Daoy (cell line): Measurements from ENCODE around the gene MBD3L3. TPM values are rescaled to one million over a fixed set of nuclear protein-coding genes. Genes with fewer than 3 reads are reported as not detected.
"Not testable (repeated sequence)": the region's sequence is repeated elsewhere in the genome, so short reads cannot be mapped to it uniquely, and the experiment has no call there.

ENCODE experiments used
- DNase-seq: peaks from one replicate; pipeline ENCODE4 v3.0.0-alpha.2; 2015; ENCODE audit warnings: low read depth
- total RNA-seq: library from RNA; depleted of rRNA; stranded (reverse); fragments of >200 nt; shearing (Covaris generic); gene quantifications from 2 replicates; pipeline ENCODE4 v1.2.3, GENCODE V29; 2014

The MBD3L3 gene
- total RNA-seq, 1 experiment from 2014 or later, result not detected

DNA sequence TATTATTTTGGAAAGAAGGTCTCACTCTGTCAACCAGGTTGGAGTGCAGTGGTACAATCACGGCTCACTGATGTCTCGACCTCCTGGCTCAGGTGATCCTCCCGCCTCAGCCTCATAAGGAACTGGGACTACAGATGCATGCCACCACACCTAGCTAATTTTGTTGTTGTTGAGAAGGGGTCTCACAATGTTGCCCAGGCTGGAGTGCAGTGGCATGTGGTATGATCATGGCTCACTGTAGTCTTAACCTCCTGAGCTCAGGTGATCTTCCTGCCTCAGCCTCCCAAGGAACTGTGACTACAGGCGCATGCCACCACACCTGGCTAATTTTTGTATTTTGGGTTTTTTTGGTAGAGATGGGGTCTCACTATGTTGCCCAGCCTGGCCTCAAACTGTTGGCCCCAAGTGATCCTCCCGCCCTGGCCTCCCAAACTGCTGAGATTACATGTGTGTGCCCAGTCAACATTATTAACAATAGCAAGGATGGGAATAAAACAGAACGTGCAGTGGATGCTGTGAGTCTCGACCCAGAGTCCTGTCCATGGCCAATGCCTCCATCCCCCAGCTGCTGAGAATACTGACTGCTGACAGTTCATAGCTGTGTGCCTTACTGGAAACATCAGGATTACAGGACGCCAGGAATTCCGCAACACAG, 5.4 kb upstream of the MBD3L3 start:
- no peak for DNase-seq

GRCh38 chr19:7063339-7063738, 4.9 kb upstream of the MBD3L3 start:
- DNase-seq, result no peak

DNA sequence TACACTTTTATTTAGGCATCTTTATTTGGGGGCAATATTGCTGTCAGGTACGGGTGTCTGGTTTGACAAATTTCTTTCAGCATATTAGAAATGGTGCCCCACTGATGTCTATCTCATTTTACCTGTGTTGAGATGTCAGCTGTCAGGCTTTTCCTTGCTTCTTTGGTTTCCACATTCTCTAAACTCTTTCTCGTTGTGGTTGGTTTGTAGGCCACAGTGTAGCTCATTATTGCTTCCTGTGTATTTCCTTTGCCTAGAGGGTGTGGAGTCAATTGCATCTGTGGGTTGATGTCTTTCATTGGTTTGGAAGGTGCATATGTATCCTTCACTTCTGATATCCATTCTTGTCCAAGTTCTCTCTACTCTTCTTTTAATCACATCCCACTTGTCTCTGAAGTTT, 1.5 kb upstream of the MBD3L3 start:
- not testable (repeated sequence) for DNase-seq

DNA sequence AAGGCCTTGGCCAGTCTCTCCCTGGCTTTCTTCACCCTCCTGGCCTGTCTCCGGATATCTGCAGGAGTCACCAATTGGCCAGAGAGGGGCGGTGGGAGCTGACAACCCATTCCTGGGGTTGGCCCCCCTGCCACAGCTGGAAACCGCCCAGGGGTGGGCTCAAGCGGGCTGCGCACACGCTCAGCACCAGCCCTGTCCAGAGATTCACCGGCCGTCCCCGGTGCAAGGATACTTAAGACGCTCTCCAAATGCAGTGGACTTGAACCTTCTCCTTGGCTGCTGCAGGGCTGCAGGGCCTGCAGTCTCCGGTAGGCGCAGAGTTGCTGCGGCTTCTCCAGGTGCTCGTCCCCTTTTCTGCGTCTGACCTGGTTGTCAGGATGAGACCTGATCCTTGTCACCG, 2.1 kb downstream of the MBD3L3 start:
- not testable (repeated sequence) for DNase-seq

- not testable (repeated sequence) for DNase-seq
These were observed 2.8 kb downstream of the MBD3L3 start for GRCh38 chr19:7055679-7056078.

- not testable (repeated sequence) for DNase-seq
These were observed 3.7 kb downstream of the MBD3L3 start for GRCh38 chr19:7054635-7055368.

GRCh38 chr19:7052896-7053295, 5.6 kb downstream of the MBD3L3 start:
- DNase-seq, result not testable (repeated sequence)

- not testable (repeated sequence) for DNase-seq
These were observed 7.1 kb downstream of the MBD3L3 start for GRCh38 chr19:7051421-7051820.

- DNase-seq, result not testable (repeated sequence)
These were observed 9.5 kb downstream of the MBD3L3 start, which contains the start of gene MBD3L2 for GRCh38 chr19:7049021-7049420. TSS of gene MBD3L2 (plus strand) at chr19:7049321. CDS start at chr19:7049374, 53 bp downstream.

GRCh38 chr19:7041563-7041962, 16.9 kb downstream of the MBD3L3 start:
- DNase-seq, result not testable (repeated sequence)

DNA sequence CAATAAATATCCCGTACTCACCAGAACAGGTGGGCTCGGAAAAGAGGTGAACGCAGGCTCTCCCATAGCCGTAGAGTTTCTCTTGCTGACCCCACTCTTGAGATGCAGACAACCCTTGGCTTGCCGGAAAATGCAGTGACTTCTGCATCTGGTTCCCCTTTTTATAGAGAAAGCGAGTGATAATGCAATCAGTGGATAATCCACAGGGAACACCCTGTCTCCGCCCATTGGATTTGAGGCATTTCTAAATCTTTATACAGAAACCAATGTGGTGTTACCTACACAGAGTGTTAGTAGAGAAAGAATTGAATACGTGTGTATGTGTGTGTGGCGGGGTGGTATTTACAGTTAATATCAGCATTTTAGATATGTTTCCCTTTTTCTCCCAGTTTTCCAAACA, 18.4 kb downstream of the MBD3L3 start, which contains the start of gene MBD3L4:
Gene MBD3L4 (minus strand): TSS at position 101 of the 400 bp plus-strand sequence. CDS start 35 bp downstream, at position 66.
- DNase-seq, result not testable (repeated sequence)

DNA sequence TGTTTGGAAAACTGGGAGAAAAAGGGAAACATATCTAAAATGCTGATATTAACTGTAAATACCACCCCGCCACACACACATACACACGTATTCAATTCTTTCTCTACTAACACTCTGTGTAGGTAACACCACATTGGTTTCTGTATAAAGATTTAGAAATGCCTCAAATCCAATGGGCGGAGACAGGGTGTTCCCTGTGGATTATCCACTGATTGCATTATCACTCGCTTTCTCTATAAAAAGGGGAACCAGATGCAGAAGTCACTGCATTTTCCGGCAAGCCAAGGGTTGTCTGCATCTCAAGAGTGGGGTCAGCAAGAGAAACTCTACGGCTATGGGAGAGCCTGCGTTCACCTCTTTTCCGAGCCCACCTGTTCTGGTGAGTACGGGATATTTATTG, 28.2 kb downstream of the MBD3L3 start, which contains the start of gene MBD3L5:
Gene MBD3L5 (plus strand): TSS at position 301 of the 400 bp plus-strand sequence. CDS start 34 bp downstream, at position 335.
- not testable (repeated sequence) for DNase-seq

DNA sequence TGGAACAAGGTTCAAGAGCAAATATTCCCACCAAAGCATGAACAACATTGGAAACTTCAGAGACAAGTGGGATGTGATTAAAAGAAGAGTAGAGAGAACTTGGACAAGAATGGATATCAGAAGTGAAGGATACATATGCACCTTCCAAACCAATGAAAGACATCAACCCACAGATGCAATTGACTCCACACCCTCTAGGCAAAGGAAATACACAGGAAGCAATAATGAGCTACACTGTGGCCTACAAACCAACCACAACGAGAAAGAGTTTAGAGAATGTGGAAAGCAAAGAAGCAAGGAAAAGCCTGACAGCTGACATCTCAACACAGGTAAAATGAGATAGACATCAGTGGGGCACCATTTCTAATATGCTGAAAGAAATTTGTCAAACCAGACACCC, 29.7 kb downstream of the MBD3L3 start:
- not testable (repeated sequence) for DNase-seq

GRCh38 chr19:7021331-7021730, 37.1 kb downstream of the MBD3L3 start, which contains the start of gene MBD3L2B:
TSS of gene MBD3L2B (minus strand) at chr19:7021431. CDS start at chr19:7021397, 34 bp downstream.
- not testable (repeated sequence) for DNase-seq

GRCh38 chr19:7018828-7019227, 39.6 kb downstream of the MBD3L3 start:
- DNase-seq, result no peak

DNA sequence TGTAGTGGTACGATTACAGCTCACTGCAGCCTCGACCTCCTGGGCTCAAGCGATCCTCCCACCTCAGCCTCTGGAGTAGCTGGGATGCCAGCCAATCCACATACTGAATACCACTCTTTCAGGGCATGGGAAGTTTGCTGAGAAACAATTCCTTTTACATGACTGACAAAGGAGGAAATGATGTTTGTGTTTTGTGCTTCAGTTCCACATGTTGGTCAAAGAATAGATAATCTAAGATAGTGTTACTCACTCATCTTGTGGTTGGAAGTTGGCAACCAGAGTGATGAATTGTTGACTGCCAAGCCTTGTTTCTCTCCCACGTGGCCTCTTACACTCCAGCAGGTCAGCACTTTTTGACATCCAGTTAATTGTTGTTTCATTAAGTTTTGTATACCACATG, 44.8 kb downstream of the MBD3L3 start:
- DNase-seq, result peak; percentile 93

DNA sequence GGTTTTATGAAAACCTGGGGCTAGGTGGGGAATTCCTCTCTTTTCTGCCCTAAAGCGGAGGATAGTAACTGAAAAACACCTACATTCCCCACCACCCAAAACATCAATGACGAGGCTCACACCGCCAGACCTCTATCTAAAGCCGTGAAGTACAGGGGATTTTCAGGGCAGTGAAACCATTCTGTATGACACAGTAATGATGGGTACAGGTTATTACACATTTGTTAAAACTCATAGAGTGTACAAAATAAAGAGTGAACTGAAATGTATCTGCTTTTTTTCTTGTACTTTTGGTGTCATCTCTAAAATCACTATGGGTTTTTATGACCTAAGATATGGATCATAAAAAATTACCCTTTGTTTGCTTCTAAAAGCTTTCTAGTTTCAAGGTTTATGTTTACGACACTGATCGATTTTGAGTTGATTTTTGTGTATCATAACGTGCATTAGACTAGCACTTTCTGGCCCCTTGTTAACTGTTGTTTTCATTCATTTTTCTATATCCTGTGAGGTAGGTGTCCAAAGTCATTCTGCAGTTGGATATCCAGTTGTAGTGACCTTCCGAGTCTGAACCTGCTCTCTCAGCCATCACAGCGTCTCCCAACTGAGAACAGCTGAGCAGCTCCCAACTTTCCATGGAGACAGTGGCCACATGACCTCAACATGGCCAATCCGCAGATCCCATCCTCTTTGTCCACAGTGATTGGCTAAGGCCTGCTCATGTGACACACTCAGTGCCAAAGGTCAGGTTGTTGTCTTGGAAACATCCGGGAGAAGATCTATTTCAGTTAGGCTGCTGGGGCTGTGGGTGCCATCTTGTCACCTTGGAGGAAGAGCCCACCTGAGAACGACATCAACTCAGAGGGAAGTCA, 47.5 kb downstream of the MBD3L3 start:
- DNase-seq, result no peak

DNA sequence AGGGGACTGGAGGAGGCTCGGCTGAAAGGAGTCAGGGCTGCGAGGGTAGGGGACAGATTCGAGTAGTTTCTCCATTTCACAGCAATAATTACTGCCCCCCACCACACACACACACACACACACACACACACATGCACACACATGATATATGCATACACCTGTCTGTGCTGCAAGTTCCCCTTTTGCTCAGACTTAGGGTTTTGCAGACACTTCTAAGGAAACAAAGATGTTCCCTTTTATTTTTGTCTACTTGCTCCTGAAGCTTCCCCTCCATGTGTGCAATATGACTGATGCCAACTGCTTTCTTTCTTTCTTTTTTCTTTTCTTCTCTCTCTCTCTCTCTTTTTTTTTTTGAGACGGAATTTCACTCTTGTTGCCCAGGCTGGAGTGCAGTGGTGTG, 50.6 kb downstream of the MBD3L3 start:
- DNase-seq, result no peak
